ENCODE results near the gene BBLN. TPM values are rescaled to one million over a fixed set of nuclear protein-coding genes. Genes with fewer than 3 reads are reported as not detected.
"Not testable (repeated sequence)": the region's sequence is repeated elsewhere in the genome, so short reads cannot be mapped to it uniquely, and the experiment has no call there.

The BBLN gene
- total RNA-seq, 1 donor from 2014 or later: 93.9 TPM

GRCh38 chr9:128178806-128179431, 18.9 kb downstream of the BBLN start:
- no peak overlapping the region for H3K4me3 Mint-ChIP-seq (ENCODE audit: unreplicated experiment)
- no peak for DNase-seq (ENCODE audit: extremely low spot score, unreplicated experiment)

GRCh38 chr9:128180001-128180400, 19.9 kb downstream of the BBLN start:
- Mint-ChIP-seq H3K36me3 (ENCODE audit: unreplicated experiment) (peaks cover 48% of the 10 kb centered on the region), H3K4me1 (ENCODE audit: unreplicated experiment) (no peaks in the 10 kb centered on the region), H3K4me3 (ENCODE audit: unreplicated experiment) (no peak overlapping the region)

More at GRCh38 chr9:128178806-128179431, 18.9 kb downstream of the BBLN start:
- Mint-ChIP-seq H3K27me3 (ENCODE audit: unreplicated experiment) (no peaks in the 10 kb centered on the region), H3K36me3 (ENCODE audit: unreplicated experiment) (peaks cover 44% of the 10 kb centered on the region), H3K4me1 (ENCODE audit: unreplicated experiment) (no peaks in the 10 kb centered on the region), H3K9me3 (ENCODE audit: unreplicated experiment) (no peaks in the 10 kb centered on the region), H3K27ac (ENCODE audit: unreplicated experiment) (no peak overlapping the region)
- no peak for TF ChIP-seq CTCF (IDR thresholded peaks at IDR 0.05)

GRCh38 chr9:128180447-128180846, 20.4 kb downstream of the BBLN start:
- Mint-ChIP-seq H3K4me3 (ENCODE audit: unreplicated experiment) (no peak overlapping the region), H3K27me3 (ENCODE audit: unreplicated experiment) (no peaks in the 10 kb centered on the region), H3K36me3 (ENCODE audit: unreplicated experiment) (peaks cover 44% of the 10 kb centered on the region)

More at GRCh38 chr9:128180001-128180400, 19.9 kb downstream of the BBLN start:
- H3K27ac Mint-ChIP-seq (ENCODE audit: unreplicated experiment): no peak overlapping the region
- no peak for DNase-seq (ENCODE audit: extremely low spot score, unreplicated experiment)
- H3K9me3 Mint-ChIP-seq (ENCODE audit: unreplicated experiment): no peaks in the 10 kb centered on the region
- no peaks in the 10 kb centered on the region for H3K27me3 Mint-ChIP-seq (ENCODE audit: unreplicated experiment)
- TF ChIP-seq CTCF (IDR thresholded peaks at IDR 0.05): no peak

GRCh38 chr9:128181480-128181879, 21.4 kb downstream of the BBLN start:
- H3K36me3 Mint-ChIP-seq (ENCODE audit: unreplicated experiment): peaks cover 42% of the 10 kb centered on the region
- H3K27ac Mint-ChIP-seq (ENCODE audit: unreplicated experiment); DNase-seq (ENCODE audit: extremely low spot score, unreplicated experiment): not testable (repeated sequence)

More at GRCh38 chr9:128180447-128180846, 20.4 kb downstream of the BBLN start:
- DNase-seq (ENCODE audit: extremely low spot score, unreplicated experiment): no peak
- Mint-ChIP-seq H3K4me1 (ENCODE audit: unreplicated experiment) (no peaks in the 10 kb centered on the region), H3K9me3 (ENCODE audit: unreplicated experiment) (no peaks in the 10 kb centered on the region), H3K27ac (ENCODE audit: unreplicated experiment) (no peak overlapping the region)
- TF ChIP-seq CTCF (IDR thresholded peaks at IDR 0.05): no peak

More at GRCh38 chr9:128181480-128181879, 21.4 kb downstream of the BBLN start:
- H3K4me1 Mint-ChIP-seq (ENCODE audit: unreplicated experiment); H3K4me3 Mint-ChIP-seq (ENCODE audit: unreplicated experiment); H3K9me3 Mint-ChIP-seq (ENCODE audit: unreplicated experiment); H3K27me3 Mint-ChIP-seq (ENCODE audit: unreplicated experiment): not testable (repeated sequence)
- peak; percentile 56 for TF ChIP-seq CTCF (IDR thresholded peaks at IDR 0.05)
